A549 (cell line): Measurements from ENCODE around the gene IRX3. TPM values are rescaled to one million over a fixed set of nuclear protein-coding genes. Genes with fewer than 3 reads are reported as not detected.

Source experiments
- ATAC-seq, 2 experiments: fragments of 200-7000 bp in 1 of 2; fragments of >200 bp in 1 of 2; cut with Nextera tagmentation in 1 of 2; cut with Tn5 transposase in 1 of 2; 3 replicates each; pipeline versions ENCODE4 v1.8.0 to v1.9.1; 2018 to 2020; ENCODE audit warnings: mild to moderate bottlenecking in 1 of 2, moderate library complexity in 1 of 2
- CTCF ChIA-PET: fragments of 300-600 bp; sonication (Branson Sonifier 250); formaldehyde crosslinking; extraction: SDS; loops from one replicate; lab custom pipeline; 2021; ENCODE audit warnings: antibody characterized with exemption, inconsistent platforms; lab: Yijun Ruan, JAX
- POLR2A ChIA-PET: fragments of 350-600 bp; formaldehyde crosslinking; extraction: SDS; loops from one replicate; lab custom pipeline; 2021; ENCODE audit warnings: antibody characterized with exemption, inconsistent platforms; lab: Yijun Ruan, JAX
- DNase-seq, 2 experiments: peaks; one replicate each; pipeline versions ENCODE4 v3.0.0 to v3.0.0-alpha.2; 2011 to 2016; ENCODE audit warnings: low read depth in 1 of 2, low spot score in 1 of 2
- FAIRE-seq: peaks from 2 replicates; lab custom pipeline; 2011; peaks lifted over from hg19 to GRCh38; lab: Jason Lieb, UNC
- H3K27ac ChIP-seq, 2 experiments: fragments of >200 bp; sonication (Bioruptor Twin); formaldehyde crosslinking; 3 replicates each; pipeline ENCODE4 v1.5.1; 2016 to 2017
- H3K4me1 ChIP-seq: fragments of >200 bp; sonication (Bioruptor Twin); formaldehyde crosslinking; 3 replicates; pipeline ENCODE4 v1.6.1; 2016
- H3K4me2 ChIP-seq: fragments of >200 bp; sonication (Bioruptor Twin); formaldehyde crosslinking; 3 replicates; pipeline ENCODE4 v1.6.1; 2016
- H3K4me3 ChIP-seq: fragments of >200 bp; sonication (Bioruptor Twin); formaldehyde crosslinking; 3 replicates; pipeline ENCODE4 v1.5.1; 2016
- H3K9me3 ChIP-seq: fragments of >200 bp; sonication (Bioruptor Twin); formaldehyde crosslinking; 3 replicates; pipeline ENCODE4 v1.6.1; 2016
- CBX8 ChIP-seq: fragments of 200-600 bp; sonication (generic); IDR thresholded peaks from 2 replicates; pipeline ENCODE4 v1.6.1; 2016
- CEBPB ChIP-seq, 2 experiments: fragments of >200 bp in 1 of 2; sonication (Bioruptor Twin) in 1 of 2; formaldehyde crosslinking in 1 of 2; IDR thresholded peaks; 2 replicates each; pipeline ENCODE4 v1.6.1; 2012 to 2016
- CHD2 ChIP-seq: fragments of 150-350 bp; IDR thresholded peaks from 2 replicates; pipeline ENCODE4 v1.6.1; 2014; ENCODE audit warnings: low read length; ENCODE audit not compliant: partially characterized antibody
- EHF ChIP-seq: fragments of 250-450 bp; sonication (Bioruptor Pico); IDR thresholded peaks from 2 replicates; pipeline ENCODE4 v1.5.0; 2020; ENCODE audit warnings: mild to moderate bottlenecking
- EP300 ChIP-seq, 2 experiments: fragments of >200 bp; sonication (Bioruptor Twin); formaldehyde crosslinking; IDR thresholded peaks; 2 replicates in 1 of 2; 3 replicates in 1 of 2; pipeline ENCODE4 v1.6.1; 2016 to 2017
- FOSL2 ChIP-seq, 2 experiments: fragments of 450-650 bp in 1 of 2; fragments of >200 bp in 1 of 2; sonication (Bioruptor Twin) in 1 of 2; formaldehyde crosslinking; IDR thresholded peaks; 2 replicates each; pipeline versions ENCODE4 v1.5.0 to v1.6.1; 2016 to 2020; ENCODE audit warnings: mild to moderate bottlenecking in 1 of 2, moderate library complexity in 1 of 2
- GATA3 ChIP-seq: IDR thresholded peaks from 2 replicates; pipeline ENCODE4 v1.6.1; 2012; ENCODE audit warnings: borderline replicate concordance
- HDAC2 ChIP-seq: fragments of 200-600 bp; sonication (generic); IDR thresholded peaks from 2 replicates; pipeline ENCODE4 v1.6.1; 2016
- HEYL ChIP-seq: fragments of 250-450 bp; sonication (Bioruptor Pico); IDR thresholded peaks from 2 replicates; pipeline ENCODE4 v1.8.0; 2021; ENCODE audit warnings: mild to moderate bottlenecking, moderate library complexity
- HOXB13 ChIP-seq: fragments of 250-450 bp; sonication (Bioruptor Pico); IDR thresholded peaks from 2 replicates; pipeline ENCODE4 v1.5.0; 2020; ENCODE audit warnings: low read depth, mild to moderate bottlenecking, moderate library complexity
- HOXB5 ChIP-seq: fragments of 250-450 bp; sonication (Bioruptor Pico); IDR thresholded peaks from 2 replicates; pipeline ENCODE4 v1.5.0; 2020; ENCODE audit warnings: mild to moderate bottlenecking, moderate library complexity
- MAFK ChIP-seq: fragments of 450-650 bp; IDR thresholded peaks from 2 replicates; pipeline ENCODE4 v1.6.1; 2014; ENCODE audit not compliant: partially characterized antibody
- NFE2L2 ChIP-seq: fragments of 150-350 bp; conservative IDR thresholded peaks from 2 replicates; pipeline ENCODE4 v1.6.1; 2014; ENCODE audit warnings: low read length
- NPAS2 ChIP-seq: fragments of 250-450 bp; sonication (Bioruptor Pico); IDR thresholded peaks from 2 replicates; pipeline ENCODE4 v1.8.0; 2022; ENCODE audit warnings: mild to moderate bottlenecking, moderate library complexity, borderline replicate concordance
- NR3C1 ChIP-seq: fragments of >200 bp; sonication (Bioruptor Twin); formaldehyde crosslinking; IDR thresholded peaks from 3 replicates; pipeline ENCODE4 v1.6.1; 2017
- PHF8 ChIP-seq: fragments of 200-600 bp; sonication (generic); IDR thresholded peaks from 2 replicates; pipeline ENCODE4 v1.6.1; 2016; ENCODE audit warnings: low read depth, mild to moderate bottlenecking, antibody characterized with exemption, moderate library complexity, borderline replicate concordance
- POLR2A ChIP-seq: IDR thresholded peaks from 2 replicates; pipeline ENCODE4 v1.6.1; 2012; ENCODE audit warnings: mild to moderate bottlenecking, low read length
- RAD21 ChIP-seq, 2 experiments: fragments of >200 bp in 1 of 2; sonication (Bioruptor Twin) in 1 of 2; formaldehyde crosslinking in 1 of 2; IDR thresholded peaks in 1 of 2; conservative IDR thresholded peaks in 1 of 2; 2 replicates in 1 of 2; 3 replicates in 1 of 2; pipeline ENCODE4 v1.6.1; 2012 to 2018; ENCODE audit warnings: inconsistent platforms in 1 of 2
- RARB ChIP-seq: fragments of 250-450 bp; sonication (Bioruptor Pico); IDR thresholded peaks from 2 replicates; pipeline ENCODE4 v1.8.0; 2021; ENCODE audit warnings: mild to moderate bottlenecking, moderate library complexity
- SMC3 ChIP-seq: fragments of >200 bp; sonication (Bioruptor Twin); formaldehyde crosslinking; IDR thresholded peaks from 3 replicates; pipeline ENCODE4 v1.6.1; 2018; ENCODE audit warnings: inconsistent platforms
- SREBF2 ChIP-seq: fragments of 450-650 bp; IDR thresholded peaks from 2 replicates; pipeline ENCODE4 v1.6.1; 2014; ENCODE audit warnings: mild to moderate bottlenecking, moderate library complexity
- TFCP2L1 ChIP-seq: fragments of 250-450 bp; sonication (Bioruptor Pico); IDR thresholded peaks from 2 replicates; pipeline ENCODE4 v1.5.0; 2021; ENCODE audit warnings: mild to moderate bottlenecking
- ZC3H11A ChIP-seq: fragments of 450-650 bp; IDR thresholded peaks from 2 replicates; pipeline ENCODE4 v1.6.1; 2014; ENCODE audit warnings: antibody characterized with exemption, mild to moderate bottlenecking
- ZNF302 ChIP-seq: fragments of 250-450 bp; sonication (Bioruptor Pico); IDR thresholded peaks from 2 replicates; pipeline ENCODE4 v1.9.0; 2021; ENCODE audit warnings: inconsistent platforms, mild to moderate bottlenecking, moderate library complexity
- ZSCAN20 ChIP-seq: fragments of 250-450 bp; sonication (Bioruptor Pico); IDR thresholded peaks from 2 replicates; pipeline ENCODE4 v1.8.0; 2022; ENCODE audit warnings: mild to moderate bottlenecking, moderate library complexity
- WGBS: methylation state at CpG from one replicate; pipeline ENCODE4 v1.1.6; 2017; ENCODE audit errors: missing lambda C conversion rate; 5-methylcytosine and 5-hydroxymethylcytosine counted together
- polyA plus RNA-seq, 4 experiments: library from polyadenylated mRNA; depleted of rRNA in 3 of 4; stranded (reverse); fragments of >200 nt; fragmentation: RNase III in 1 of 4; extraction: RNeasy Plus Mini Kit Qiagen cat#74134 plus additional on column Dnase treatment in 1 of 4; gene quantifications; 2 replicates in 3 of 4; 3 replicates in 1 of 4; pipeline ENCODE4 v1.2.3, GENCODE V29; 2011 to 2017
- TF ChIP-seq, protein P1 (sequence below): IDR thresholded peaks from 2 replicates; pipeline ENCODE4 v1.6.1; 2012

IRX3 gene
- polyA plus RNA-seq, 2 of the 4 experiments (the other 2 are of a cell fraction): 1.7 to 3.2 TPM

DNA sequence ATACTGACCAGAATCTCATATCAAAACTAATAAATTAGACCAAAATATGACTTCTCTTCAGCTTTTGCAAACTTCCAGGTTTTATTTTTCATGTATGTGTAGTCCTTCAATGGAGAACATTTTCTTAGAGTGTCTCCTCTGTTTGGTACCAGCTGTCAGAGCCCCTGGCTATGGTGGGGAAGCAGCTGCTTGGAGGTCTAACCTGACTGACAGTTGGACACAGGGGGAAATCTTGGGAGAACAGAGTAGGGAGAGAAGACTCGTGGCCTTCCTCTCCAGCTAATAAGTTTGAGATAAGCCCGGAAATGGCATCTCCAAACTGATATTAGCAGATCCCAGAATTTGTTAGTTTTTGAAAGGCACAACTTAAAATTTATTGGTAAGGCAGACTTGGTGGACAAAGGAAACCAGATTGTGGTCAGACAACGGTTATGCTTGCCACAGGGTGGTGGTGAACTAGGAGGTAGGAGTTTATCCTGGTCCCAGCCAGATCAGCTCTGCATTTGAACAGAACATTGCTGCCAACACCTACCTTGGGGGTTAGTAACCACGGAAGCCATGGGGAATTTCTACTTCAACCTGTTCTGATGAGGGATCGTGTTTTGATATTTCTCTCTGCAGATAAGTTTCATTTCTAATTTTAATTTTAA lies 39.2 kb upstream of the IRX3 start:
- no peak for DNase-seq
- CTCF ChIA-PET: interaction anchor here (0.8 kb wide), 1 partner anchor 9 kb away, joined by 3 read pairs; no protein-coding TSS in a partner anchor

DNA sequence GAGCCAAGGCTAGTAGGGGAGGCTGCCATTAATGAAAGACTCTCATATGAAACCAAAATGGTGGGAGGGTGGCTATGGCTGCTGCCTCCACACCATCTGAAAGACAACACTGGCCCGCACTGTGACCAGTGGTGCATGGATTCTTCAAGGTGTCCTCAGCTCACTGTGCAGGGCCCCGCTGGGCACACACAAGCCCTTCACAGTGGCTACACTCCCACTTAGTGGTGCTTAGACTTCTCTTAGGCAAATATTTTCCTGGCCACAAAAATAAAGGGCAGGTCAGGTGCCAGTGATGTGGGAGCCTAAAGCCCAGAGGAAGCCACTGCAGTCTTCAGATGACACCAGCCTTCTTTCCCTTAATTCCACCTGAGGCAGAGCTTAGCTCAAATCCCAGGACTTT lies 38.1 kb upstream of the IRX3 start:
- H3K9me3 ChIP-seq: no peaks in the 10 kb centered on the region
- ATAC-seq: no peak
- 73% methylated on average over 2 of the region's 2 CpGs for WGBS
- ChIA-PET CTCF (interaction anchor here (0.8 kb wide), 1 partner anchor 8 kb away, joined by 3 read pairs; no protein-coding TSS in a partner anchor), POLR2A (no interaction called here)
- H3K4me3 ChIP-seq: no peak overlapping the region
- no peak overlapping the region for H3K4me2 ChIP-seq
- DNase-seq: no peak
- FAIRE-seq: no peak
- TF ChIP-seq HDAC2: no peak
- no peak for TF ChIP-seq HEYL (CRISPR knock-in tag)
- TF ChIP-seq CHD2: no peak
- TF ChIP-seq GATA3: no peak
- no peak for TF ChIP-seq SREBF2
- TF ChIP-seq, protein P1, sequence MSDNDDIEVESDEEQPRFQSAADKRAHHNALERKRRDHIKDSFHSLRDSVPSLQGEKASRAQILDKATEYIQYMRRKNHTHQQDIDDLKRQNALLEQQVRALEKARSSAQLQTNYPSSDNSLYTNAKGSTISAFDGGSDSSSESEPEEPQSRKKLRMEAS: no peak
- TF ChIP-seq NPAS2 (CRISPR knock-in tag): no peak
- TF ChIP-seq HOXB13 (CRISPR knock-in tag): no peak
- no peak for TF ChIP-seq TFCP2L1
- TF ChIP-seq HOXB5 (CRISPR knock-in tag): no peak
- no peak for TF ChIP-seq CEBPB (IDR thresholded peaks at IDR 0.05)
- TF ChIP-seq ZC3H11A: no peak
- H3K4me1 ChIP-seq: no peaks in the 10 kb centered on the region
- no peak overlapping the region for H3K27ac ChIP-seq

More for the DNA sequence above, 39.2 kb upstream of the IRX3 start:
- no peak for TF ChIP-seq NR3C1
- no peak for TF ChIP-seq CEBPB (IDR thresholded peaks at IDR 0.05)
- TF ChIP-seq HDAC2: no peak
- no peak for TF ChIP-seq EP300 (IDR thresholded peaks at IDR 0.05)
- TF ChIP-seq POLR2A: no peak
- no peak for TF ChIP-seq CBX8
- no peak for TF ChIP-seq HOXB13 (CRISPR knock-in tag)
- ATAC-seq (no peak), FAIRE-seq (no peak)
- no peaks in the 10 kb centered on the region for H3K4me1 ChIP-seq
- no peak overlapping the region for H3K27ac ChIP-seq
- H3K4me3 ChIP-seq: no peak overlapping the region
- WGBS: 14% methylated on average over 5 of the region's 5 CpGs
- POLR2A ChIA-PET: no interaction called here
- H3K9me3 ChIP-seq: no peaks in the 10 kb centered on the region
- no peak overlapping the region for H3K4me2 ChIP-seq

DNA sequence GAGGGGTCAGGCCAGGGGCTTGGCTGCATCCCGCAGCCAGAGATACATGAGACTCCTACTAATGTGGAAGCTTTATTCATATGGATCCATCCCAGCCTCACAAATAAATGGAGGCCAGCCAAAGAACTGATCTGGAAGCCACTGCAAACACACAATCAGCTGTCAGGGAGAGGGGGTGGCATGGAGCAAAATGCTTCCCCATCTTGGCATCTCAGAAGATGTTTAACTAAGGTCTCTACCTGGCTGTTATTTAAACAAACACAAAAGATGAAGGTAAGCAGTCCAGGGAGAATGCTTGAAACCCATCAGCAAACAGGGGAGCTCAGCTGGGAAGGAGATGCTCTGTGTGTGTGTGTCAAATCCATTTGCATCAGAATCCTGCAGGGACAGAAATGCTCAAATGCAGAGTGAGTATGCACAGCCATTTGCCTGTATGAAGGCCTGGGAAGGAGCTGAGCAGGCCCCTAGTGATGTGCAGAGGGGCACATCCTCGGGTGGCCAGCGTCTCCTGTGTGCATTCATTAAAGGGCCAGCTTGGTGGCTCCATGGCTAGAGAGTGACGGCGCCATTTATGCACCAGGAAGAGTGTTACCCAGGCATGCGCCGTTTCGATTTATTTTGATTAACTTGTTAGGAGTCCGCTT lies 34.2 kb upstream of the IRX3 start:
- DNase-seq: no peak
- WGBS: 42% methylated on average over 9 of the region's 9 CpGs
- ATAC-seq: no peak
- FAIRE-seq: no peak
- ChIA-PET POLR2A (no interaction called here), CTCF (interaction anchor here (1.3 to 1.8 kb wide), 2 partner anchors 576 to 586 kb away, joined by 3 read pairs; no protein-coding TSS in a partner anchor)
- no peaks in the 10 kb centered on the region for H3K9me3 ChIP-seq
- no peaks in the 10 kb centered on the region for H3K4me1 ChIP-seq
- no peak overlapping the region for H3K4me2 ChIP-seq
- no peak overlapping the region for H3K27ac ChIP-seq
- no peak overlapping the region for H3K4me3 ChIP-seq
- TF ChIP-seq EHF (CRISPR knock-in tag) (no peak), RARB (CRISPR knock-in tag) (no peak), FOSL2 (IDR thresholded peaks at IDR 0.05) (no peak), FOSL2 (CRISPR knock-in tag; IDR thresholded peaks at IDR 0.05) (no peak), ZNF302 (CRISPR knock-in tag) (no peak)

DNA sequence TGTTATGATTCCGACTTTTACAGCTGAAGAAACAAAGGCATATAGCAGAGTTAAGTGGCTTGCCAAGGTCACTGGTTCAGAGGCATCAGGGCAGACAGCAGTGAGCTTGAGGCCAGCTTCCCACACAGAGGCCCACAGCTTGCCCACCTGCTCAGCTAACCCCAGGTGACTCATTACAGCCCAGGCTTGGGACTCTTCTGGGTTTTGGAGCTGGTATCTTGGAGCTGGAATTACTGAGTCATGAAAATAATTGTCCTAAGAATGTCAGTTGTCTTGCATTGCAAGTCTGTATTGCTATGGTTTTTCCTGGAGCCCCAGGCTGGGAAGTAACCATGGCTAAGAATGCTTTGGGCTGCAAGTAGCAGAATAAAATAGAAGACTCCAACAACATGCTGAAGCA lies 32.4 kb upstream of the IRX3 start:
- H3K4me2 ChIP-seq: no peak overlapping the region
- H3K9me3 ChIP-seq: no peaks in the 10 kb centered on the region
- H3K4me1 ChIP-seq: no peaks in the 10 kb centered on the region
- no peak overlapping the region for H3K27ac ChIP-seq
- DNase-seq: no peak
- no peak for FAIRE-seq
- ATAC-seq: no peak
- ChIA-PET CTCF (no interaction called here), POLR2A (no interaction called here)
- no peak overlapping the region for H3K4me3 ChIP-seq
- TF ChIP-seq PHF8 (no peak), MAFK (no peak), GATA3 (no peak), ZSCAN20 (no peak), HEYL (CRISPR knock-in tag) (no peak), ZC3H11A (no peak), NFE2L2 (no peak), RAD21 (conservative IDR thresholded peaks at IDR 0.05 in 1 of 2, IDR thresholded peaks at IDR 0.05 in 1 of 2) (no peak), CHD2 (no peak), SMC3 (no peak)
- 33% methylated on average over 1 of the region's 1 CpG for WGBS
